SKM-1 treated with dmso at 0.1 percent for 144 hours (cell line): ENCODE data around the gene THUMPD3.

Experiments used
- DNase-seq: peaks from one replicate; lab custom pipeline; 2025; ENCODE audit not compliant: unreplicated experiment; lab: John Stamatoyannopoulos, UW

The THUMPD3 gene

GRCh38 chr3:9396632-9397331 lies 33.9 kb downstream of the THUMPD3 start:
- peak; percentile 96 for DNase-seq

DNA sequence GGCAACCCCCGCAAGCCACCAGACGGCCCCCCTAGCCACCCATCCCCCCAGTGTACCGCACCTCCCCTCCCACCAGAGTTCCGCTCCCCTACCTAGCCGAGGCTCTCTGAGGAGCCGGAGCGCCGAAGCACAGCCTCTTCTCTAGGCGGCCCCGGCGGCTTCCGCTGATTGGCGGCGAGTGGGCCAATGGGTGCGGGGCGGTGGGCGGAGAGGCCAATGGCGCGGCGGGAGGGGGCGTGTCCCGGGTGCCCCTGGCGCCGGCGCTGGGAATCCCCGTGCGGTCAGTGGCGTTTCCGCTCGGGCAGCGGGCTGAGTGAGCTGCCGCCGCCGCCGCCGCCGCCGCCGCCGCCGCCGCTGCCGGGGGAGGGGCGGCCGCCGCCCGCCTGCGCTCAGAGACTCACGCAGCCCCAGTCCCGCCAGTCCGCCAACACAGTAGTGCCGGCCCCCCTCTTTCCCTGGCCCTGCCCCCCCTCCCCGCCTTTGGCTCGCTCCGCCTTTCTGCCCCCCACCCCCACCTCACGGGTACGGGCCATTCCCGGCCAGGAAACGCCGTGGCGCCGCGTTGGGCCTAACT lies 34.6 kb downstream of the THUMPD3 start, which contains the start of gene SETD5:
Gene SETD5, plus strand, starts transcription at position 284 of the 574 bp plus-strand sequence. CDS start 31,324 bp downstream, outside the sequence.
- peak; percentile 92 for DNase-seq

GRCh38 chr3:9397906-9398699 lies 35.2 kb downstream of the THUMPD3 start:
- no peak for DNase-seq

GRCh38 chr3:9398700-9399336 lies 36.0 kb downstream of the THUMPD3 start:
- peak; percentile 43 for DNase-seq

DNA sequence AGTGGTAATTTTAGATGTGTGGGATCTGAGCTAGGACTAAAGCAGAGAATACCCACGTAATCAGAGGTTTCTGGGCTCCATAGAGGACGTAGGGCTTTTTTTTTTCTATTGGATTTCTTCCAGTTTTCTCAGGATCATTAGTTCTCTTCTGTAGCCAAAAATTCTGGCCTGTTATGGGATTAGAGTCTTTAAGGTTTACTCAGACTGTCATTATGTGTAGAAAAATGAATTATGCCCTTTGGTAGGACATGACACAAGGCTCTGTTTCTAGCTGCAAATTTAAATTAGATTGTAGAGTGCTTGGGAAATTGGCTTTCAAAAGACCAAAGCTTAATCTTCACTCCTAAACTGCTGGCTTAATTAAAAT lies 36.5 kb downstream of the THUMPD3 start:
- DNase-seq, result no peak

GRCh38 chr3:9399746-9400145 lies 36.9 kb downstream of the THUMPD3 start:
- DNase-seq, result no peak

DNA sequence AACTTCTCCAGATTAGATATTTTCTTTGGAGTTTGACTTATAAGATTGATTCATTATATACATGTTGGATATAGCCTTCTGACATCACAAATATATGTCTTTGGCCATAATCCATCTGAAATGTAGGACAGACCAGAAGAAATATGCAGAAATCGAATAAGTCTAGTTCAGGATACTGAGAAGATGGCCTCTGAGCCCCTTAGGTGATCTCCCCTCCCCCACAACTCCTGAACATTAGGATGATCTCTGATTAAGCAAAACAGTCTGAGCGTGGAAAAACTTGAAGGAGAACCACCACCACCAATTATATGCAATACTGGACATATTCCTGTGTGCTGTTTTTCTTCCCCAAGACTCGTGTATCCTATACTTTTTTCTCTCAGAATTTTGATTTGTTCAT lies 37.8 kb downstream of the THUMPD3 start:
- no peak for DNase-seq

DNA sequence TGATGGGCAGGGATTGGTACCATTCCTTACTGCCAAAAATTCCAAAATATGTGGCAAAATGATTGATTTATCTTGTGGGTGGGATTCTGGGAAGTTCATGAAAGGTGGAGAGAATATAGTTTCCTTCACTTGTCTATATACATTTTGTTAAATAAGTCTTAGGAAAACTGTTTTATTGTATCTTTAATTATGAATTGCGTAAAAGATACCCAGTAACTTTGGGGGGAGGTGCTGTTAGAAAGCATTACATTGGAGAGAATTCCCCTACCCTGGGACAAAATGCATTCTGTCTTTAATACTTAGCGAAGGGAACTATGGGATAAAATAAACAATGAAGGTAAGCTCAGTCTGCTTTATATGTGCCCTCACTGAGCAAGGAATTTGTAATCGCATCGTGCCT lies 39.1 kb downstream of the THUMPD3 start:
- no peak for DNase-seq

DNA sequence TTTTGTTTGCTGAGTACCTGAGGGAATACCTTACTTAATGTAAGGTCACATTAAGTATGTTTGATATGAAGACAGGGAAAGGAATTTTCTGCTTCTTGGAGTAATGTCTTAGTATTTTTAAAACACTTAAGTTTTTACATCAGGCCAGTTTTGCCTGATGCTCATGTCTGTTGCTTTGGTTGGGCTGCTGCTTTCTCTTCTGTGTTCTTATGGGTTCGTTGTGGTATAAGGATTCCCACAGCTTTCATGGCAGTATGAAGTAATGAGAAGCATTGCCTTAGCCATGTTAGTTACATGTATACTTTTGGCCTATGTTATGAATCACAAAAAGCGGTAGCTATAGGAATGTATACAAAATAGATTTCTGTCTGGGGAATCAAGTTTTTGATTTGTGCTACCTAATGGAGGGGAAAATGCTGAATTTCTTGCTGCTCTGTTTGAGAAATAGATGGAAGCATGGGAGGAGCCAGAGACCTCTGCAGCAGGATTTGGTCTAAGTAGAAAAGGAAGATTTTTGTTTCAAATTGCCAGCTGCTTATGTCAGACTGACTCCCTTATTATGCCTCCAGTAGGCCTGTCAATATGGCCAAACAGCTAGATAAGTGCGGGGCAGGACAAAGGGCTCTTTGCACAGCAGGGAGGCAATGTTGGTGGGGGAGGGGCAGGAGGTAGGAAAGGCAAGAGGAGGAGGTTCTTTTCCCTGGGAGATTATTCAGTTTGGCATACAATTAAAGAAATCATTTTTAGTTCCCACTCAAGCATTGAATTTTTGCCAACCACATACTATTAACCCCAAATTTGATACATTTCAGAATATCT lies 39.8 kb downstream of the THUMPD3 start:
- DNase-seq, result no peak

- DNase-seq, result no peak
These were observed 40.6 kb downstream of the THUMPD3 start for GRCh38 chr3:9403463-9403862.

DNA sequence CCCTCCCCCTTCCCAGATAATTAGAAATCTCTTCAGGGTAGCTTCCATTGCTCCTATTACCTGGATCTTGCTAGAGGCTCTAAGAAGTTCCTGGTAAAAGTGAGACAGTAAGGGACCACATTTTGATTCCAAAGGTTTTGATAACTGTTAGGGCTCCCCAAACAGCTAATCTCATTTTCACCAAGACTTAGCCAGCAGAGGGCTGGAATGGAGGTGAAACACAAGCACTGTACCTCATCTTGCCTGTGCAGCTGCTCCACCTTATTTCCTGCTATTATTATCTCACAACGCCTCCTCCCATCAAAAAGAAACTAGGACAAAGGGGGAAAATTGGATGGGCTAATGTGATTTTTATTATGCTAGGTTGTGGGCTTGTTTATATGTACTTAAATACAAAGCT lies 41.8 kb downstream of the THUMPD3 start:
- no peak for DNase-seq

DNA sequence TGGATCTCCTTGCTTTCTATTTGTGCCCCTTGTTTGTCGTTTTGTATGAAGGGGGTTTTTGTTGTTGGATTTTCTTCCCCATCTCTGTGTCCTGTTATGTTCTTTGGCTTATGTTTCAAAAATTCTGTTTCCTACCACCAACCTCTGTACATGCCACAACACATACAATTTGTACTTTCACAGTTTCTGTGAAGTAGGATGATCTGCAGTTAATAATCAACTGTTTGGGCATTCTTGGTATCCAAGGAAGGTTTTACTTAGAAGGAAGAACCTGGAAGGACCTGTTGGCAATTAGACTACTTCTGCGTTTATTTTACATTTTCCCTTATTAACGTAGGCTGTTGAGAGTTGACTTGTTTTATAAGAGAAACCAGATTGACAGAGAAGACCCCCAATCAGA lies 42.9 kb downstream of the THUMPD3 start:
- no peak for DNase-seq

- DNase-seq, result no peak
These were observed 44.2 kb downstream of the THUMPD3 start for GRCh38 chr3:9406856-9407626.

DNA sequence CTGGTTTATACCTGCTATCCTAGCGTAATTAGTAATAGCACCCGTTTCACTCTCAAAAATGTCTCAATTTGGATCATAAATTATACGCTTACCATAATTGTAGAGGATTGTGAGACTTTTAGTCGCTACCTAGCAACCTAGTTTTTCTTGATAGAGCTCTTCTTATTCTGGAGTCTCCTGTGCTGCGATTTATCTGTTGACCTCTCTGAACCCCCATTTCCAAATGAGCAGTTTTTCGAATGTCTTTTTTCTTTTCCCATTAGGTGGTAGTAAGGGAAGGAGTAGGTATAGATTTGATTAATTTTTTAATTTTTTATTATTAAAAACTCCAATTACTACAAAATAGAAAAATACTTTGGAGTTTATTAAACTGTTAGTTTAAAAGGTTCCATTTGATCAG lies 45.2 kb downstream of the THUMPD3 start:
- DNase-seq, result no peak

- DNase-seq, result no peak
These were observed 45.7 kb downstream of the THUMPD3 start for GRCh38 chr3:9408546-9408945.

DNA sequence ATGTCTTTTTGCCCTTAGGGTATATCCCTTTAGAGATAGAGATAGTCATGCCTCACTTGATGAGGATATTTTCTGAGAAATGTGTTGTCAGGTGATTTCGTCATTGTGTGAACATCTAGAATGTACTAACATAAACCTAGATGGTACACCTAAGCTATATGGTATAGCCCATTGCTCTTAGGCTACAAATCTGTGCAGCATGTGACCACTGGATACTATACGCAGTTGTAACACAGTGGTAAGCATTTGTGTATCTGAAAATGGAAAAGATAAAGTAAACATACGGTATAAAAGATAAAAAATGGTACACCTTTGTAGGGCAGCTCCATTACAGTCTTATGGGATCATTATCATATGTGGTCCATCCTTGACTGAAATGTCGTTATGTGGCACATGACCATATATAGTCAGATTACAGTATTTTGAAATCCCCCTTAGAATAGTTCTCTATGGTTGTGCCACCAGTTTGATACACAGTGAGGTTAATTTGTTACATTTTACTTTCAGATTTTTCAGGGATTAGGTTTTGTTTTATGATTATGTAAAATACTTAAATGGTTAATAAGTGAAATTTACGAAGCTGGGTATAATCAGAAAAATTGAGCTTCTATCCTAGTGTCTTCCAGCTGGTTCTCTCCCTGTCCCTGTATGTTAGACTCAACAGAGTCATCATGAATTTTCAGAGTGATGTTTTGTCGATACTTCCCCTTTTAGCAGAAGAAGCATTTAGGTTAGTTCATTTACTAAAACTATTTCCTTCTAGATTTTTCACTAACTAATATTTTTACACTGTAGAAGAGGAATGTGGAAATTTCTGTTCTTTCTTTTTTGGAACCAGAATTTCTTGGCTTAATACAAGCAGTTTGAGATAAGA lies 47.4 kb downstream of the THUMPD3 start:
- DNase-seq, result peak; percentile 11

GRCh38 chr3:9411302-9411701 lies 48.4 kb downstream of the THUMPD3 start:
- DNase-seq, result no peak

DNA sequence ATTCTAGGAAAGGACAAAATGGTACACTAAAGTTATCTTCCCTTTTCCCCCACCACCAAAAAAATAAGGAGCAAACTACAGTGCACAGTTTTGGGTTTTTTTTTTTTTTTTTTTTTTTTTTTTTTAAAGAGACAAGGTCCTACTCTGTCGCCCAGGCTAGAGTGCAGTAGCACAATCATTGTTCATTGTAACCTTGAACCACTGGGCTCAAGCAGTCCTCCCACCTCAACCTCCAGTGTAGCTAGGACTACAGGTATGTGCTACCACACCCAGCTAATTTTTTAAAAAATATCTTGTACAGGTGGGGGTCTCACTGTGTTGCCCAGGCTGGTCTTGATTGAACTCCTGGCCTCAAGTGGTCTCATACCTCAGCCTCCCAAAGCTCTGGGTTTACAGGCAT lies 49.4 kb downstream of the THUMPD3 start:
- DNase-seq, result no peak

- no peak for DNase-seq
These were observed 52.0 kb downstream of the THUMPD3 start for GRCh38 chr3:9414826-9415225.
